GM19395 (cell line): ENCODE data around the gene MSH6.
"Not testable (repeated sequence)": the region's sequence is repeated elsewhere in the genome, so short reads cannot be mapped to it uniquely, and the experiment has no call there.

ENCODE experiments used
- ATAC-seq: cut with Tn5 transposase; IDR thresholded peaks from one replicate; pipeline ENCODE4 v1.9.1; 2021; ENCODE audit warnings: mild to moderate bottlenecking, moderate library complexity; ENCODE audit not compliant: unreplicated experiment

MSH6 gene

GRCh38 chr2:47843407-47843806, 60.5 kb downstream of the MSH6 start:
- no peak for ATAC-seq

GRCh38 chr2:47844162-47844561, 61.2 kb downstream of the MSH6 start:
- no peak for ATAC-seq

- no peak for ATAC-seq
Measured at GRCh38 chr2:47849368-47849767, 66.4 kb downstream of the MSH6 start.

GRCh38 chr2:47850198-47850597, 67.3 kb downstream of the MSH6 start:
- no peak for ATAC-seq

- not testable (repeated sequence) for ATAC-seq
Measured at GRCh38 chr2:47853067-47853777, 70.3 kb downstream of the MSH6 start.
